Measurements from ENCODE around the gene IL12RB1. TPM values are rescaled to one million over a fixed set of nuclear protein-coding genes. Genes with fewer than 3 reads are reported as not detected.

Gene IL12RB1
- total and polyA plus RNA-seq, 2 of the 13 experiments (the other 11 are each of a cell fraction or from before 2014, with no cell fraction given) = 0.03 to 0.04 TPM

- FAIRE-seq = no peak
- Histone ChIP-seq H3K79me2 (ENCODE audit: insufficient read depth, low read length) (peaks cover 16% of the 10 kb centered on the region), H2AFZ (ENCODE audit: low read length) (no peak overlapping the region), H3K4me2 (ENCODE audit: low read depth, low read length) (no peak overlapping the region), H3K4me3 (replicated peaks in 1 of 3; ENCODE audit: insufficient read depth in 1 of 3, low read depth in 2 of 3, low read length in 3 of 3) (no peak overlapping the region), H3K27ac (ENCODE audit: extremely low read length, insufficient read depth, low read length) (no peak overlapping the region), H3K36me3 (replicated peaks in 1 of 2; ENCODE audit: control insufficient read depth in 1 of 2, insufficient read depth in 2 of 2, low read length in 2 of 2) (peaks cover 11 to 38% of the 10 kb centered on the region in 2 experiments), H4K20me1 (ENCODE audit: insufficient read depth, low read length) (no peaks in the 10 kb centered on the region), H3K9ac (ENCODE audit: insufficient read depth, low read depth, low read length) (no peak overlapping the region), H3K9me3 (ENCODE audit: low read length) (no peaks in the 10 kb centered on the region), H3K27me3 (ENCODE audit: control insufficient read depth in 1 of 2, insufficient read depth in 2 of 2, low read length in 2 of 2) (no peaks in the 10 kb centered on the region), H3K4me1 (ENCODE audit: insufficient read depth, low read length) (peaks cover 23% of the 10 kb centered on the region)
- no TSS peak for BruUV-seq (replicated peaks)
- ChIA-PET POLR2A (no interaction called here), CTCF (ENCODE audit: low intra/inter-chr PET ratio, low total read pairs) (no interaction called here)
- no peak for DNase-seq (ENCODE audit: low spot score)
- ATAC-seq = no peak
- WGBS (ENCODE audit: low lambda C conversion rate) = 90% methylated on average over 1 of the region's 1 CpG
- intact Hi-C loops (cut with micrococcal nuclease; ENCODE audit: unreplicated experiment) = no loop called here
- in situ Hi-C loops (cut with HindIII; ENCODE audit: extremely low pct_ligation_motif_present, low pct_unique_long_range_greater_than_20kb) = no loop called here
- TF ChIP-seq ZSCAN31 (CRISPR knock-in tag; IDR thresholded peaks at IDR 0.05; ENCODE audit: low read depth) (no peak), HNRNPH1 (optimal IDR thresholded peaks at IDR 0.05; ENCODE audit: low read depth, low read length) (no peak), POLR2G (IDR thresholded peaks at IDR 0.05; ENCODE audit: low read depth, low read length) (no peak), ZBTB4 (CRISPR knock-in tag; IDR thresholded peaks at IDR 0.05; ENCODE audit: borderline replicate concordance) (no peak), ZNF660 (CRISPR knock-in tag; IDR thresholded peaks at IDR 0.05; ENCODE audit: borderline replicate concordance, low read depth) (no peak), DNMT3B (CRISPR knock-in tag; conservative IDR thresholded peaks at IDR 0.05) (no peak), PHF5A (CRISPR knock-in tag; IDR thresholded peaks at IDR 0.05; ENCODE audit: low read depth, unreplicated experiment) (no peak), DDIT3 (CRISPR knock-in tag; IDR thresholded peaks at IDR 0.05) (no peak), ATF5 (CRISPR knock-in tag; IDR thresholded peaks at IDR 0.05; ENCODE audit: low read depth) (no peak), ZNF549 (CRISPR knock-in tag; IDR thresholded peaks at IDR 0.05) (no peak), SIX1 (CRISPR knock-in tag; IDR thresholded peaks at IDR 0.05; ENCODE audit: borderline replicate concordance) (no peak), ZBTB7A (CRISPR knock-in tag; IDR thresholded peaks at IDR 0.05) (no peak), NFIB (CRISPR knock-in tag; IDR thresholded peaks at IDR 0.05; ENCODE audit: borderline replicate concordance) (no peak)
Measured at GRCh38 chr19:18120127-18120526, 33.4 kb upstream of the IL12RB1 start.
